ENCODE measurements around the gene PACRG. TPM values are rescaled to one million over a fixed set of nuclear protein-coding genes. Genes with fewer than 3 reads are reported as not detected.

Gene PACRG
- total and polyA plus RNA-seq, 2 experiments from 2014 or later = 0.17 to 0.68 TPM

DNA sequence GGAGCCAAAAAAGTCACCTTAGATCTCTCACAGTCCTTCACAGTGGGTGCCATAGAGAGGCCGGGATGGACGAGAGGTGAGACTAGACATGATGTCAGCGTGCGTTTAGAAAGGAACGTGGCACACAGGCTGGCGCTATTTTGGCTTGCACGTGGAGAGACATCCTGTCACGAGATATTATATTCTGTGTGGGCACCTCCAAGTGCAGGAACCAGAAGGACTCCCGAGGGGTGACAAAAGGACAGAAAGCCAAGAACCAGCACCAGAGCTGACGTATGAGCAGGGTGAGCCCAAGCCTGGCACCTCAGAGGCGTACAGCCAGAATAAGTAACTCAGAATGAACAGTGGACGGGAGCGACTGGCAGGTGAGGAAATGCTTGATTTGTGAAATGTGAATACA is 636.9 kb downstream of the PACRG start:
- Mint-ChIP-seq H3K36me3 (ENCODE audit: low read depth) (no peaks in the 10 kb centered on the region), H3K27me3 (ENCODE audit: insufficient read depth, low read depth, poor library complexity) (no peaks in the 10 kb centered on the region), H3K27ac (no peak overlapping the region), H3K4me1 (peaks cover 8% of the 10 kb centered on the region; the same call in 2 of the 3 replicates), H3K4me3 (no peak overlapping the region), H3K9me3 (no peaks in the 10 kb centered on the region; the same call in 2 of the 3 replicates)
- TF ChIP-seq NANOG (IDR thresholded peaks at IDR 0.05; ENCODE audit: borderline replicate concordance) (no peak), CREB1 (CRISPR knock-in tag; IDR thresholded peaks at IDR 0.05; ENCODE audit: low read depth) (no peak), POLR2AphosphoS5 (IDR thresholded peaks at IDR 0.05; ENCODE audit: low read depth) (no peak), JUNB (IDR thresholded peaks at IDR 0.05; ENCODE audit: unreplicated experiment) (no peak), REST (IDR thresholded peaks at IDR 0.05; ENCODE audit: unreplicated experiment) (no peak)
- TF ChIP-seq, protein P1, sequence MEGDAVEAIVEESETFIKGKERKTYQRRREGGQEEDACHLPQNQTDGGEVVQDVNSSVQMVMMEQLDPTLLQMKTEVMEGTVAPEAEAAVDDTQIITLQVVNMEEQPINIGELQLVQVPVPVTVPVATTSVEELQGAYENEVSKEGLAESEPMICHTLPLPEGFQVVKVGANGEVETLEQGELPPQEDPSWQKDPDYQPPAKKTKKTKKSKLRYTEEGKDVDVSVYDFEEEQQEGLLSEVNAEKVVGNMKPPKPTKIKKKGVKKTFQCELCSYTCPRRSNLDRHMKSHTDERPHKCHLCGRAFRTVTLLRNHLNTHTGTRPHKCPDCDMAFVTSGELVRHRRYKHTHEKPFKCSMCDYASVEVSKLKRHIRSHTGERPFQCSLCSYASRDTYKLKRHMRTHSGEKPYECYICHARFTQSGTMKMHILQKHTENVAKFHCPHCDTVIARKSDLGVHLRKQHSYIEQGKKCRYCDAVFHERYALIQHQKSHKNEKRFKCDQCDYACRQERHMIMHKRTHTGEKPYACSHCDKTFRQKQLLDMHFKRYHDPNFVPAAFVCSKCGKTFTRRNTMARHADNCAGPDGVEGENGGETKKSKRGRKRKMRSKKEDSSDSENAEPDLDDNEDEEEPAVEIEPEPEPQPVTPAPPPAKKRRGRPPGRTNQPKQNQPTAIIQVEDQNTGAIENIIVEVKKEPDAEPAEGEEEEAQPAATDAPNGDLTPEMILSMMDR (conservative IDR thresholded peaks at IDR 0.05; ENCODE audit: low read depth in 2 of 2) = no peak
- TF ChIP-seq, protein P2, sequence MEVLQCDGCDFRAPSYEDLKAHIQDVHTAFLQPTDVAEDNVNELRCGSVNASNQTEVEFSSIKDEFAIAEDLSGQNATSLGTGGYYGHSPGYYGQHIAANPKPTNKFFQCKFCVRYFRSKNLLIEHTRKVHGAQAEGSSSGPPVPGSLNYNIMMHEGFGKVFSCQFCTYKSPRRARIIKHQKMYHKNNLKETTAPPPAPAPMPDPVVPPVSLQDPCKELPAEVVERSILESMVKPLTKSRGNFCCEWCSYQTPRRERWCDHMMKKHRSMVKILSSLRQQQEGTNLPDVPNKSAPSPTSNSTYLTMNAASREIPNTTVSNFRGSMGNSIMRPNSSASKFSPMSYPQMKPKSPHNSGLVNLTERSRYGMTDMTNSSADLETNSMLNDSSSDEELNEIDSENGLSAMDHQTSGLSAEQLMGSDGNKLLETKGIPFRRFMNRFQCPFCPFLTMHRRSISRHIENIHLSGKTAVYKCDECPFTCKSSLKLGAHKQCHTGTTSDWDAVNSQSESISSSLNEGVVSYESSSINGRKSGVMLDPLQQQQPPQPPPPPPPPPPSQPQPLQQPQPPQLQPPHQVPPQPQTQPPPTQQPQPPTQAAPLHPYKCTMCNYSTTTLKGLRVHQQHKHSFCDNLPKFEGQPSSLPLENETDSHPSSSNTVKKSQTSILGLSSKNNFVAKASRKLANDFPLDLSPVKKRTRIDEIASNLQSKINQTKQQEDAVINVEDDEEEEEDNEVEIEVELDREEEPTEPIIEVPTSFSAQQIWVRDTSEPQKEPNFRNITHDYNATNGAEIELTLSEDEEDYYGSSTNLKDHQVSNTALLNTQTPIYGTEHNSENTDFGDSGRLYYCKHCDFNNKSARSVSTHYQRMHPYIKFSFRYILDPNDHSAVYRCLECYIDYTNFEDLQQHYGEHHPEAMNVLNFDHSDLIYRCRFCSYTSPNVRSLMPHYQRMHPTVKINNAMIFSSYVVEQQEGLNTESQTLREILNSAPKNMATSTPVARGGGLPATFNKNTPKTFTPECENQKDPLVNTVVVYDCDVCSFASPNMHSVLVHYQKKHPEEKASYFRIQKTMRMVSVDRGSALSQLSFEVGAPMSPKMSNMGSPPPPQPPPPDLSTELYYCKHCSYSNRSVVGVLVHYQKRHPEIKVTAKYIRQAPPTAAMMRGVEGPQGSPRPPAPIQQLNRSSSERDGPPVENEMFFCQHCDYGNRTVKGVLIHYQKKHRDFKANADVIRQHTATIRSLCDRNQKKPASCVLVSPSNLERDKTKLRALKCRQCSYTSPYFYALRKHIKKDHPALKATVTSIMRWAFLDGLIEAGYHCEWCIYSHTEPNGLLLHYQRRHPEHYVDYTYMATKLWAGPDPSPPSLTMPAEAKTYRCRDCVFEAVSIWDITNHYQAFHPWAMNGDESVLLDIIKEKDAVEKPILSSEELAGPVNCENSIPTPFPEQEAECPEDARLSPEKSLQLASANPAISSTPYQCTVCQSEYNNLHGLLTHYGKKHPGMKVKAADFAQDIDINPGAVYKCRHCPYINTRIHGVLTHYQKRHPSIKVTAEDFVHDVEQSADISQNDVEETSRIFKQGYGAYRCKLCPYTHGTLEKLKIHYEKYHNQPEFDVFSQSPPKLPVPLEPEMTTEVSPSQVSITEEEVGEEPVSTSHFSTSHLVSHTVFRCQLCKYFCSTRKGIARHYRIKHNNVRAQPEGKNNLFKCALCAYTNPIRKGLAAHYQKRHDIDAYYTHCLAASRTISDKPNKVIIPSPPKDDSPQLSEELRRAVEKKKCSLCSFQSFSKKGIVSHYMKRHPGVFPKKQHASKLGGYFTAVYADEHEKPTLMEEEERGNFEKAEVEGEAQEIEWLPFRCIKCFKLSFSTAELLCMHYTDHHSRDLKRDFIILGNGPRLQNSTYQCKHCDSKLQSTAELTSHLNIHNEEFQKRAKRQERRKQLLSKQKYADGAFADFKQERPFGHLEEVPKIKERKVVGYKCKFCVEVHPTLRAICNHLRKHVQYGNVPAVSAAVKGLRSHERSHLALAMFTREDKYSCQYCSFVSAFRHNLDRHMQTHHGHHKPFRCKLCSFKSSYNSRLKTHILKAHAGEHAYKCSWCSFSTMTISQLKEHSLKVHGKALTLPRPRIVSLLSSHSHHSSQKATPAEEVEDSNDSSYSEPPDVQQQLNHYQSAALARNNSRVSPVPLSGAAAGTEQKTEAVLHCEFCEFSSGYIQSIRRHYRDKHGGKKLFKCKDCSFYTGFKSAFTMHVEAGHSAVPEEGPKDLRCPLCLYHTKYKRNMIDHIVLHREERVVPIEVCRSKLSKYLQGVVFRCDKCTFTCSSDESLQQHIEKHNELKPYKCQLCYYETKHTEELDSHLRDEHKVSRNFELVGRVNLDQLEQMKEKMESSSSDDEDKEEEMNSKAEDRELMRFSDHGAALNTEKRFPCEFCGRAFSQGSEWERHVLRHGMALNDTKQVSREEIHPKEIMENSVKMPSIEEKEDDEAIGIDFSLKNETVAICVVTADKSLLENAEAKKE (CRISPR knock-in tag; IDR thresholded peaks at IDR 0.05) = no peak
- H3K9me2 ChIP-seq (ENCODE audit: insufficient read depth) = 0 out of 2 replicates have a peak, but pooled peaks cover 4% of the 10 kb centered on the region
- DNase-seq (ENCODE audit: low spot score) (no peak), ATAC-seq (no peak)
- no peaks in the 10 kb centered on the region for H4K20me1 ChIP-seq (replicated peaks; ENCODE audit: insufficient read depth)
- H3F3A ChIP-seq (replicated peaks; ENCODE audit: low read depth) = no peaks in the 10 kb centered on the region
- no peaks in the 10 kb centered on the region for H3K4me1 ChIP-seq (ENCODE audit: insufficient read depth)
- no peak overlapping the region for H3K4me2 ChIP-seq
- no peak overlapping the region for H3K4me3 ChIP-seq
- no peaks in the 10 kb centered on the region for H3K36me3 ChIP-seq (ENCODE audit: insufficient read depth)
- no peaks in the 10 kb centered on the region for H3K27me3 ChIP-seq (ENCODE audit: insufficient read depth)
- H3K79me2 ChIP-seq (replicated peaks; ENCODE audit: insufficient read depth) = no peaks in the 10 kb centered on the region
- H2AFZ ChIP-seq = no peak overlapping the region
- no peak overlapping the region for H3K27ac ChIP-seq (ENCODE audit: low read depth)
